Liver (tissue), 9 donors: Measurements from ENCODE around the gene PUS10. TPM values are rescaled to one million over a fixed set of nuclear protein-coding genes. Genes with fewer than 3 reads are reported as not detected.

Experiments used
- DNase-seq: peaks from one replicate; pipeline ENCODE4 v3.0.0-alpha.2; 2017; ENCODE audit warnings: low spot score
- H3K27ac ChIP-seq, 2 donors: one replicate each; pipeline ENCODE4 v1.7.0; 2013; ENCODE audit warnings: inconsistent platforms in 2 of 2, low read length in 2 of 2, control low read depth in 1 of 2, low read depth in 1 of 2, mild to moderate bottlenecking in 1 of 2
- H3K27me3 ChIP-seq, 4 donors: one replicate each; pipeline versions ENCODE4 v1.6.1 to v1.7.0; 2013; ENCODE audit warnings: low read length in 3 of 4, inconsistent platforms in 1 of 4, mild to moderate bottlenecking in 1 of 4, moderate library complexity in 1 of 4; ENCODE audit not compliant: control insufficient read depth in 4 of 4, insufficient read depth in 4 of 4
- H3K36me3 ChIP-seq, 4 donors: one replicate each; pipeline versions ENCODE4 v1.6.1 to v1.7.0; 2013; ENCODE audit warnings: low read length in 3 of 4, mild to moderate bottlenecking in 3 of 4, low read depth in 1 of 4, moderate library complexity in 1 of 4; ENCODE audit not compliant: control insufficient read depth in 4 of 4, insufficient read depth in 3 of 4
- H3K4me1 ChIP-seq, 4 donors: one replicate each; pipeline versions ENCODE4 v1.6.1 to v1.7.0; 2013; ENCODE audit warnings: low read length in 3 of 4, mild to moderate bottlenecking in 3 of 4, moderate library complexity in 1 of 4; ENCODE audit not compliant: control insufficient read depth in 4 of 4, insufficient read depth in 4 of 4
- H3K4me3 ChIP-seq, 3 donors: one replicate each; pipeline versions ENCODE4 v1.6.1 to v1.7.0; 2013; ENCODE audit warnings: low read length in 3 of 3, control low read depth in 1 of 3, low read depth in 1 of 3, mild to moderate bottlenecking in 1 of 3
- H3K9ac ChIP-seq, 2 donors: one replicate each; pipeline ENCODE4 v1.7.0; 2013; ENCODE audit warnings: low read length in 2 of 2, mild to moderate bottlenecking in 2 of 2, moderate library complexity in 2 of 2, control low read depth in 1 of 2, low read depth in 1 of 2
- H3K9me3 ChIP-seq, 4 donors: one replicate each; pipeline versions ENCODE4 v1.6.1 to v1.7.0; 2013; ENCODE audit warnings: low read length in 3 of 4; ENCODE audit not compliant: control insufficient read depth in 4 of 4
- ATF3 ChIP-seq: IDR thresholded peaks from 2 replicates; pipeline ENCODE4 v1.6.1; 2016; ENCODE audit warnings: antibody characterized with exemption
- CTCF ChIP-seq: fragments of 150-350 bp; IDR thresholded peaks from 2 replicates; pipeline ENCODE4 v1.5.1; 2017; ENCODE audit warnings: improper control_type of control experiment, low read depth, low read length; ENCODE audit not compliant: missing input control
- EGR1 ChIP-seq, 2 donors: IDR thresholded peaks; 2 replicates each; pipeline ENCODE4 v1.6.1; 2016 to 2018; ENCODE audit warnings: antibody characterized with exemption in 2 of 2, low read depth in 2 of 2
- FOXA2 ChIP-seq: IDR thresholded peaks from 2 replicates; pipeline ENCODE4 v1.6.1; 2016; ENCODE audit warnings: antibody characterized with exemption
- HNF4A ChIP-seq, 2 donors: conservative IDR thresholded peaks; 2 replicates each; pipeline ENCODE4 v1.6.1; 2016; ENCODE audit warnings: antibody characterized with exemption in 2 of 2, mild to moderate bottlenecking in 2 of 2
- HNF4G ChIP-seq: IDR thresholded peaks from 2 replicates; pipeline ENCODE4 v1.6.1; 2016; ENCODE audit warnings: antibody characterized with exemption
- JUND ChIP-seq, 2 donors: IDR thresholded peaks; 2 replicates each; pipeline ENCODE4 v1.6.1; 2016; ENCODE audit warnings: antibody characterized with exemption in 2 of 2
- NR2F2 ChIP-seq: IDR thresholded peaks from 2 replicates; pipeline ENCODE4 v1.6.1; 2016; ENCODE audit warnings: antibody characterized with exemption
- RAD21 ChIP-seq, 2 donors: IDR thresholded peaks; 2 replicates each; pipeline ENCODE4 v1.6.1; 2016; ENCODE audit warnings: antibody characterized with exemption in 2 of 2, mild to moderate bottlenecking in 2 of 2
- RXRA ChIP-seq, 2 donors: IDR thresholded peaks; 2 replicates each; pipeline ENCODE4 v1.6.1; 2017 to 2018; ENCODE audit warnings: antibody characterized with exemption in 2 of 2, mild to moderate bottlenecking in 1 of 2
- SP1 ChIP-seq: IDR thresholded peaks from 2 replicates; pipeline ENCODE4 v1.6.1; 2018; ENCODE audit warnings: antibody characterized with exemption, mild to moderate bottlenecking
- TAF1 ChIP-seq: conservative IDR thresholded peaks from 2 replicates; pipeline ENCODE4 v1.6.1; 2016; ENCODE audit warnings: antibody characterized with exemption, mild to moderate bottlenecking
- YY1 ChIP-seq: IDR thresholded peaks from 2 replicates; pipeline ENCODE4 v1.6.1; 2016; ENCODE audit warnings: antibody characterized with exemption, mild to moderate bottlenecking
- ZBTB33 ChIP-seq: IDR thresholded peaks from 2 replicates; pipeline ENCODE4 v1.6.1; 2016; ENCODE audit warnings: antibody characterized with exemption
- WGBS: extraction: QIAGEN DNeasy Blood & Tissue Kit; methylation state at CpG from one replicate; pipeline ENCODE4 v1.1.7; 2013; 5-methylcytosine and 5-hydroxymethylcytosine counted together
- polyA plus RNA-seq, 2 donors: library from polyadenylated mRNA; stranded (reverse) in 1 of 2; unstranded in 1 of 2; fragments of 200-250 nt in 1 of 2; fragments of >200 nt in 1 of 2; fragmentation: Nextera tagmentation in 1 of 2; extraction: Ambion mirVana in 1 of 2; gene quantifications; one replicate each; pipeline versions ENCODE4 v1.2.1 to v1.2.3, GENCODE V29; 2013 to 2015
- total RNA-seq, 2 donors: library from RNA; depleted of rRNA; stranded (reverse); fragments of >200 nt; gene quantifications; one replicate each; pipeline ENCODE4 v1.2.3, GENCODE V29; 2014
- TF ChIP-seq, protein P1 (sequence below): IDR thresholded peaks from 2 replicates; pipeline ENCODE4 v1.6.1; 2016; ENCODE audit warnings: antibody characterized with exemption
- donor health status: healthy.
- donor health status: healthy.
- donor health status: healthy.
- donor health status: healthy.
- donor health status: healthy.

PUS10 gene
- total and polyA plus RNA-seq, 4 donors: 4.3 to 19.6 (median 6.4) TPM

DNA sequence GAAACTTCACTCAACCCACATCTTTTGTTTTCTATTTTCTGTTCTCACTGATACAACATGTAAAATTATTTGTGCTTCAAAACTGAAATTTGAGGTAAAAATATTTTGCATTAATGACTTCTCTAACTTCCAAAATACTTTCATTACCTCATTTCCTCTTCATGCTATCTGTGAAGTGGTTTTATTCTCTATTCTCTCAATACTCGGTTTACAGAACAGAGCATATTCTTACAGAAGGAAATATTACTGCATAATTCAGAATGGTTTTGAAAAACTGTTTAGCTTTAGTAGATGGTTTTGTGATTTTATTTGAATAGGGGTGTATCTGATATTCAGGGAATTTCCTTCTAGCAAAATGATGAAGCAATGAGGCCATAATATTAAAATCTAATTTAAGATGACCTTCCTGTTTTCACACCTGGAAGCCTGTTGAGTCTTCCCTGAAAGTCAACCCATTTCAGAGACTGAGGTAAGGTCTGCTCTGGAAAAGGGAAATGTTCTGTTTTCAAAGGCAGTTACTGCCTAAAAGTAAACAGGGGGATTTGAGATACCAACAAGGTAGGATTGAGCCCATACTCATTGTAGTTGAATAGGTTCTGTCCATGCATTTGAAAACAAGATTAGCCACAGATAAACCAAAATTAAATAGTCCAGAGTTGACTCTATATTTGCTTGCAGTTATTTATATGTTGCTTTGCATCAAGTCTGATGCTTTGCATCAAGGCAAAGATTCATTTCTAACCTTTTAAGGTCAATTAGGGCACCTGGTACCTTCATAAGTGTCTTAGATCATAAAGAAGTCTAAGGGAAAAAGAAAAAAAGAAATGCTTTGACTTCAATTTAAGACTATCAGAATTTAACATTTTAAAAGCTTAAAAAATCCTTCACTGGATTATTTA, 51.3 kb downstream of the PUS10 start:
- DNase-seq: no peak
- no peak overlapping the region for H3K27ac ChIP-seq
- 76% methylated on average over 1 of the region's 1 CpG for WGBS

DNA sequence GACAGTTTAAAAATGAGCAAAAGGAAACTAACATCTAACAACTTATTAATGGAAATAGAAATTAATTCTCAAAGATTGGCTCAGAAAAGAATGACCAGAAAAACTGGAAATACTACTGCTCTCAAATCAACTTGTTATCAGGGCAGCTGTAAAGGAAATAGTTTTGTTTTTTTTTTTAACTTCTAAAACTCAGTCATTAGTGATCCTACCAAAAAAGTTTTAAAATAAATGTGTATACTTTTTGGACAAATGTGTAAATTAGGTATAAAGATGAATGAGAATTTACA, 52.6 kb downstream of the PUS10 start:
- H3K4me1 ChIP-seq: no peaks in the 10 kb centered on the region
- no peaks in the 10 kb centered on the region for H3K27me3 ChIP-seq
- H3K36me3 ChIP-seq: no peaks in the 10 kb centered on the region
- DNase-seq: no peak
- H3K27ac ChIP-seq: no peak overlapping the region
- TF ChIP-seq HNF4A (conservative IDR thresholded peaks at IDR 0.05) (no peak), SP1 (no peak), CTCF (no peak), FOXA2 (no peak), RAD21 (IDR thresholded peaks at IDR 0.05) (no peak)
- no peak overlapping the region for H3K4me3 ChIP-seq
- peak overlapping the region in 1 of 2 donors; percentile 14 for H3K9ac ChIP-seq
- no peaks in the 10 kb centered on the region for H3K9me3 ChIP-seq

More for the DNA sequence above, 51.3 kb downstream of the PUS10 start:
- no peaks in the 10 kb centered on the region for H3K36me3 ChIP-seq
- no peaks in the 10 kb centered on the region for H3K27me3 ChIP-seq
- H3K9me3 ChIP-seq: no peaks in the 10 kb centered on the region
- H3K4me3 ChIP-seq: no peak overlapping the region
- TF ChIP-seq JUND (IDR thresholded peaks at IDR 0.05): no peak
- H3K4me1 ChIP-seq: no peaks in the 10 kb centered on the region
- H3K9ac ChIP-seq: no peak overlapping the region

GRCh38 chr2:60964651-60965498, 53.2 kb downstream of the PUS10 start:
- Histone ChIP-seq H3K9me3 (no peaks in the 10 kb centered on the region), H3K27ac (no peak overlapping the region), H3K27me3 (no peaks in the 10 kb centered on the region), H3K36me3 (peaks cover 0 to 4% (median 2%) of the 10 kb centered on the region in 4 donors), H3K4me1 (no peaks in the 10 kb centered on the region), H3K4me3 (no peak overlapping the region), H3K9ac (no peak overlapping the region)
- WGBS: 80% methylated on average over 7 of the region's 7 CpGs
- DNase-seq: no peak
- TF ChIP-seq YY1 (peak; percentile 45), TAF1 (no peak), JUND (IDR thresholded peaks at IDR 0.05) (no peak)

- Histone ChIP-seq H3K27me3 (no peaks in the 10 kb centered on the region), H3K4me3 (no peak overlapping the region), H3K27ac (no peak overlapping the region), H3K9me3 (no peaks in the 10 kb centered on the region), H3K4me1 (no peaks in the 10 kb centered on the region), H3K36me3 (peaks cover 4 to 9% (median 5%) of the 10 kb centered on the region in 4 donors), H3K9ac (no peak overlapping the region)
- no peak for DNase-seq
- TF ChIP-seq EGR1 (IDR thresholded peaks at IDR 0.05; ENCODE audit: low read depth in 2 of 2) (no peak), JUND (IDR thresholded peaks at IDR 0.05) (no peak), HNF4G (no peak), RXRA (IDR thresholded peaks at IDR 0.05) (no peak), HNF4A (conservative IDR thresholded peaks at IDR 0.05) (no peak), TAF1 (no peak), SP1 (no peak), ATF3 (no peak), ZBTB33 (no peak), CTCF (no peak), NR2F2 (no peak), RAD21 (IDR thresholded peaks at IDR 0.05) (no peak), FOXA2 (no peak)
- TF ChIP-seq, protein P1, sequence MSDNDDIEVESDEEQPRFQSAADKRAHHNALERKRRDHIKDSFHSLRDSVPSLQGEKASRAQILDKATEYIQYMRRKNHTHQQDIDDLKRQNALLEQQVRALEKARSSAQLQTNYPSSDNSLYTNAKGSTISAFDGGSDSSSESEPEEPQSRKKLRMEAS: no peak
Observed at GRCh38 chr2:60963190-60963589, 54.9 kb downstream of the PUS10 start.
